Neural progenitor cell (in vitro differentiated cells): Measurements from ENCODE around the gene ELOVL2.

ENCODE experiments used
- EZH2phosphoT487 ChIP-seq: fragments of 200-600 bp; sonication (generic); IDR thresholded peaks from 2 replicates; pipeline ENCODE4 v1.6.1; 2017; ENCODE audit warnings: antibody characterized with exemption
- TF ChIP-seq, protein P1 (sequence below): fragments of 200-600 bp; sonication (generic); IDR thresholded peaks from 2 replicates; pipeline ENCODE4 v1.5.1; 2017; ENCODE audit warnings: antibody characterized with exemption, mild to moderate bottlenecking

DNA sequence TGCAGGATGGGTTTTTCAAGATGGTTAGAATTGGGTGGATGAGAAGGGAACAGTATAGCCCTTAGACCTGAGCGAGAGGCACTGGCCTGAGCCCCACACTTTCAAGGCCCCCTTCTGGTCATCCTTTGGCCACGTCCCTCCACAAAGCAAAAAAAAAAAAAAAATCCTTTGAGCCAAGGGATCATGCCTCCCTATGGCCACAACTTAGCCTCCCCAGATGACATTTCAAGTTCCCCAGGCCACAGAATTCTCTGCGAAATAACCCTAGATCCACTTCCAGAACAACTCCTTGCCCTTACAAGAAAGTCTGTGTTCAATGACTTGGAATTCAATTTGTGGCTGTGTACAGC is 30.4 kb downstream of the ELOVL2 start:
- TF ChIP-seq, protein P1, sequence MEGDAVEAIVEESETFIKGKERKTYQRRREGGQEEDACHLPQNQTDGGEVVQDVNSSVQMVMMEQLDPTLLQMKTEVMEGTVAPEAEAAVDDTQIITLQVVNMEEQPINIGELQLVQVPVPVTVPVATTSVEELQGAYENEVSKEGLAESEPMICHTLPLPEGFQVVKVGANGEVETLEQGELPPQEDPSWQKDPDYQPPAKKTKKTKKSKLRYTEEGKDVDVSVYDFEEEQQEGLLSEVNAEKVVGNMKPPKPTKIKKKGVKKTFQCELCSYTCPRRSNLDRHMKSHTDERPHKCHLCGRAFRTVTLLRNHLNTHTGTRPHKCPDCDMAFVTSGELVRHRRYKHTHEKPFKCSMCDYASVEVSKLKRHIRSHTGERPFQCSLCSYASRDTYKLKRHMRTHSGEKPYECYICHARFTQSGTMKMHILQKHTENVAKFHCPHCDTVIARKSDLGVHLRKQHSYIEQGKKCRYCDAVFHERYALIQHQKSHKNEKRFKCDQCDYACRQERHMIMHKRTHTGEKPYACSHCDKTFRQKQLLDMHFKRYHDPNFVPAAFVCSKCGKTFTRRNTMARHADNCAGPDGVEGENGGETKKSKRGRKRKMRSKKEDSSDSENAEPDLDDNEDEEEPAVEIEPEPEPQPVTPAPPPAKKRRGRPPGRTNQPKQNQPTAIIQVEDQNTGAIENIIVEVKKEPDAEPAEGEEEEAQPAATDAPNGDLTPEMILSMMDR: peak; percentile 37
- TF ChIP-seq EZH2phosphoT487: no peak
